H1 (cell line): ENCODE measurements around the gene THAP2. TPM values are rescaled to one million over a fixed set of nuclear protein-coding genes. Genes with fewer than 3 reads are reported as not detected.

ENCODE experiments used
- CBX8 ChIP-seq: fragments of 300-800, 300-1000 bp; sonication (generic); IDR thresholded peaks from 2 replicates; pipeline ENCODE4 v1.7.1; 2016; ENCODE audit warnings: low read depth, low read length, borderline replicate concordance
- CHD7 ChIP-seq: fragments of 300-600 bp; sonication (generic); IDR thresholded peaks from 2 replicates; pipeline ENCODE4 v1.7.1; 2012; ENCODE audit warnings: low read length, moderate library complexity, mild to moderate bottlenecking, inconsistent platforms; ENCODE audit not compliant: insufficient replicate concordance
- CREB1 ChIP-seq: IDR thresholded peaks from 2 replicates; pipeline ENCODE4 v1.6.1; 2012; ENCODE audit warnings: inconsistent platforms
- EP300 ChIP-seq, 2 experiments: IDR thresholded peaks; 1 replicate in 1 of 2; 2 replicates in 1 of 2; pipeline ENCODE4 v1.6.1; 2011 to 2012; ENCODE audit warnings: low read depth in 2 of 2, low read length in 2 of 2, mild to moderate bottlenecking in 2 of 2, borderline replicate concordance in 1 of 2, inconsistent platforms in 1 of 2, moderate library complexity in 1 of 2
- KDM1A ChIP-seq: fragments of 200-600, 300-600 bp; sonication (generic); IDR thresholded peaks from 2 replicates; pipeline ENCODE4 v1.7.1; 2016; ENCODE audit warnings: mild to moderate bottlenecking, low read length, borderline replicate concordance
- KDM5A ChIP-seq: fragments of 200-600 bp; IDR thresholded peaks from 2 replicates; pipeline ENCODE4 v1.7.1; 2012; ENCODE audit warnings: mild to moderate bottlenecking, low read length, inconsistent platforms, mixed read lengths
- SP4 ChIP-seq: IDR thresholded peaks from 2 replicates; pipeline ENCODE4 v1.6.1; 2012; ENCODE audit warnings: low read length, inconsistent platforms
- polyA plus RNA-seq, 7 experiments: library from polyadenylated mRNA; depleted of rRNA in 3 of 7; stranded (reverse) in 5 of 7; unstranded in 2 of 7; fragments of >200 nt in 5 of 7; fragments of 200-250 nt in 2 of 7; gene quantifications; 1 replicate in 5 of 7; 2 replicates in 1 of 7; 4 replicates in 1 of 7; pipeline versions ENCODE4 v1.2.1 to v1.2.3, GENCODE V29; 2011 to 2013; ENCODE audit warnings: missing spikeins in 2 of 7, mixed read lengths in 2 of 7
- total RNA-seq: library from RNA; stranded (reverse); fragmentation: NEBNext Ultra II Directional; extraction: Animal tissue kit (Norgen Biotek cat#: 25700); gene quantifications from 2 replicates; pipeline ENCODE4 v1.2.1, GENCODE V29; 2021

The THAP2 gene
- total and polyA plus RNA-seq, 2 of the 8 experiments (the other 6 are each of a cell fraction or from before 2014, with no cell fraction given), result 1.8 to 5.3 TPM

GRCh38 chr12:71685914-71686657 lies 22.0 kb downstream of the THAP2 start, which contains the start of gene TMEM19 (continued):
- TF ChIP-seq KDM1A, result no peak
- TF ChIP-seq SP4, result no peak
- TF ChIP-seq CBX8, result no peak
- no peak for TF ChIP-seq KDM5A
- TF ChIP-seq CREB1, result peak; percentile 45; the same call in 1 of the 2 replicates
- TF ChIP-seq CHD7, result no peak
- TF ChIP-seq EP300 (IDR thresholded peaks at IDR 0.05; ENCODE audit: borderline replicate concordance in 1 of 2, low read depth in 2 of 2, low read length in 2 of 2), result no peak
